Thoracic aorta (tissue), 2 donors: ENCODE results near the gene B4GALT5. TPM values are rescaled to one million over a fixed set of nuclear protein-coding genes. Genes with fewer than 3 reads are reported as not detected.
A peak's percentile ranks its signal among the peaks of the same experiment; 100 is the strongest.

Source experiments
- ATAC-seq: fragments of 150-250 bp; one replicate; pipeline ENCODE4 v1.8.0; 2017; ENCODE audit warnings: low read depth; ENCODE audit not compliant: insufficient number of reproducible peaks, low FRiP score
- DNase-seq: peaks from one replicate; pipeline ENCODE4 v3.0.0-alpha.2; 2020; ENCODE audit warnings: low spot score
- H3K27ac ChIP-seq, 2 donors: fragments of 200-600 bp; sonication (generic); 1 replicate in 1 of 2; 2 replicates in 1 of 2; pipeline ENCODE4 v1.5.1; 2016; ENCODE audit warnings: mild to moderate bottlenecking in 2 of 2, moderate library complexity in 2 of 2
- H3K27me3 ChIP-seq: fragments of 200-600 bp; sonication (generic); replicated peaks from 2 replicates; pipeline ENCODE4 v1.6.0; 2016; ENCODE audit warnings: mild to moderate bottlenecking; ENCODE audit not compliant: insufficient read depth
- H3K36me3 ChIP-seq: fragments of 200-600 bp; sonication (generic); one replicate; pipeline ENCODE4 v1.5.1; 2016
- H3K4me1 ChIP-seq, 2 donors: fragments of 200-600 bp; sonication (generic); 1 replicate in 1 of 2; 2 replicates in 1 of 2; pipeline versions ENCODE4 v1.5.1 to v1.6.0; 2016; ENCODE audit warnings: low read depth in 2 of 2, mild to moderate bottlenecking in 1 of 2; ENCODE audit not compliant: control insufficient read depth in 1 of 2
- H3K4me3 ChIP-seq: fragments of 200-600 bp; sonication (generic); 2 replicates; pipeline ENCODE4 v1.5.1; 2016; ENCODE audit warnings: mild to moderate bottlenecking
- H3K9me3 ChIP-seq: fragments of 200-600 bp; sonication (generic); 2 replicates; pipeline ENCODE4 v1.5.1; 2016
- total RNA-seq, 2 donors: library from RNA; depleted of rRNA; stranded (reverse); fragments of >200 nt; gene quantifications; one replicate each; pipeline versions ENCODE4 v1.1.0 to v1.2.3, GENCODE V29; 2016
- TF ChIP-seq, protein P1 (sequence below): fragments of 200-600 bp; sonication (generic); IDR thresholded peaks from one replicate; pipeline ENCODE4 v1.5.1; 2019; ENCODE audit warnings: antibody characterized with exemption

B4GALT5 gene
- total RNA-seq, 2 donors from 2014 or later = 15.7 to 45.3 TPM

DNA sequence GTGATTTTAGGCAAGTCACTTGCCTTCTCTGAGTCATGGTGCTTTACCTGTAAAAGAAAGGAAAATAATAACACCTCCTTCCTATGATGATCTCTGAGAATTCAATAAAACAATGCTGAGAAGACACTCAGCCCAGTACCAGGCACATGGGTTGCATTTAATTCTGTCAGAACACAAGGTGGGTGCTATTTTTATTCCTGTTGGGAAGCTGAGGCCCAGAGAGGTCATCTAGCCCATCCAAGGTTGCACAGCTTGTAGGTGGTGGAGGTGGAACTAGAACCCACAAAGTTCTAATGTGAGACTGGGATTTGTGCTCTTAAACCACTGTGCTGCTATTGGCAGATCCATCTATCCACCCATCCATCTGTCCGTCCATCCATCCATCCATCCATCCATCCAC, 106.1 kb downstream of the B4GALT5 start:
- Histone ChIP-seq H3K9me3 (no peaks in the 10 kb centered on the region), H3K36me3 (no peaks in the 10 kb centered on the region), H3K27ac (no peak overlapping the region), H3K27me3 (no peaks in the 10 kb centered on the region), H3K4me1 (peaks cover 20 to 57% of the 10 kb centered on the region in 2 donors), H3K4me3 (no peak overlapping the region)
- TF ChIP-seq, protein P1, sequence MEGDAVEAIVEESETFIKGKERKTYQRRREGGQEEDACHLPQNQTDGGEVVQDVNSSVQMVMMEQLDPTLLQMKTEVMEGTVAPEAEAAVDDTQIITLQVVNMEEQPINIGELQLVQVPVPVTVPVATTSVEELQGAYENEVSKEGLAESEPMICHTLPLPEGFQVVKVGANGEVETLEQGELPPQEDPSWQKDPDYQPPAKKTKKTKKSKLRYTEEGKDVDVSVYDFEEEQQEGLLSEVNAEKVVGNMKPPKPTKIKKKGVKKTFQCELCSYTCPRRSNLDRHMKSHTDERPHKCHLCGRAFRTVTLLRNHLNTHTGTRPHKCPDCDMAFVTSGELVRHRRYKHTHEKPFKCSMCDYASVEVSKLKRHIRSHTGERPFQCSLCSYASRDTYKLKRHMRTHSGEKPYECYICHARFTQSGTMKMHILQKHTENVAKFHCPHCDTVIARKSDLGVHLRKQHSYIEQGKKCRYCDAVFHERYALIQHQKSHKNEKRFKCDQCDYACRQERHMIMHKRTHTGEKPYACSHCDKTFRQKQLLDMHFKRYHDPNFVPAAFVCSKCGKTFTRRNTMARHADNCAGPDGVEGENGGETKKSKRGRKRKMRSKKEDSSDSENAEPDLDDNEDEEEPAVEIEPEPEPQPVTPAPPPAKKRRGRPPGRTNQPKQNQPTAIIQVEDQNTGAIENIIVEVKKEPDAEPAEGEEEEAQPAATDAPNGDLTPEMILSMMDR = no peak
- ATAC-seq (no peak), DNase-seq (no peak)

DNA sequence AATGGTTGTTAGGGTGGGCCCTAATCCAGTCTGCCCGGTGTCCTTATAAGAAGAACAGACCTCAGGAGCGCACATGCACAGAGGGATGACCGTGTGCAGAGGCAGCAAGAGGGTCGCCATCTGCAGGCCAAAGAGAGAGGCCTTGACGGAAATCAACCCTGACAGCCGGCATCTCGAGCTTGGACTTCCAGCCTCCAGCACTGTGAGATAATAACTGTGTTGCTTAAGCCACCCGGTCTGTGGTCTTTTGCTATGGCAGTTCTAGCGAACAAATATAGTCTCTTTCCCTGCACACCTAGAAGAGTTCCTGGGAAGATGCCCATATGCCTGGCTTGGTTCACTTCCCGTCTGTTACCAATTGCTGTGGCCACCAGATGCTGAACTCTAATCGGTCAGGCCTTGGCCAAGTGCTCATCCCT, 110.5 kb downstream of the B4GALT5 start:
- DNase-seq (no peak), ATAC-seq (no peak)
- H3K4me3 ChIP-seq = no peak overlapping the region
- TF ChIP-seq, protein P1 = no peak
- H3K4me1 ChIP-seq = peaks cover 13 to 39% of the 10 kb centered on the region in 2 donors
- no peaks in the 10 kb centered on the region for H3K9me3 ChIP-seq
- H3K36me3 ChIP-seq = no peaks in the 10 kb centered on the region
- H3K27me3 ChIP-seq = no peaks in the 10 kb centered on the region
- H3K27ac ChIP-seq = peak overlapping the region; percentile 62 to 68

DNA sequence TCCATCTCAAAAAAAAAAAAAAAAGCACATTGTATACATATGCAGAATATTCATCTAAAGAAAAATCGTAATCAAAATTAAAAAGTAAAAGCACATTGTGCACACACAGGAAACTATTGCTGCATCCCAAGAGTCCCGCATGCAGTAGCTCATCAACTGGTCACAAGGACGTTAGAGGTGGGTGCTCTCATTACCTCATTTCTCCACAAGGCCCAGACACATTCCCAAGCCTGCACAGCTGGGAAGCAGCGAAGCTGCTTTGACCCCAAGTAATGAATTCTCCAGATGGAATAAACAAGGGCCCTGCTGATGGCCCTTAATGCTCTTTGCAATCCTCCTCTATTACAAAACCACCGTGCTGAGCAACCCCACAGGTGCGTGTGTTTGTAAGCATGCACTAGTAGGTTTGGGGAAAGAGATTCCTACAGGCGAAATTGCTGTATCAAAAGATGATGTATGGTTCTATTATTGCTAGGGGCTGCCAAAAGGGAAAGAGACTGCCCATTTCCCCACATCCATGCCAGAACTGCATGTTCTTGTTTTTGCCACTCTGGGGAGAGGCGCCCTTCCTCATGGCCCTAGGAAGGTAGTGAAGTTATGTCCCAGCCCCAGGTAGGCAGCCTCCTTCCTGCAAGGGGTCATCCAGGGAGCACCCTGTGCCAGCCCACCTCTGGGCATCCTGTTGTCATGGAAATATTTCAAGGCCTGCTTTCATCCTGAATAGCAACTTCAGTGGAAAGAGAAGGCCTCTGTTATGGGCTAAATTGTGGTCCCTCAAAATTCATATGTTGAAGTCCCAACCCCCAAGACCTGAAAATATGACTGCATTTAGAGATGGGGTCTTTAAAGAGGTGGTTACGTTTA, 111.1 kb downstream of the B4GALT5 start:
- H3K36me3 ChIP-seq = no peaks in the 10 kb centered on the region
- no peak for DNase-seq
- TF ChIP-seq, protein P1 = no peak
- peak overlapping the region in 1 of 2 donors; percentile 62 for H3K27ac ChIP-seq
- no peak overlapping the region for H3K4me3 ChIP-seq
- no peaks in the 10 kb centered on the region for H3K27me3 ChIP-seq
- no peaks in the 10 kb centered on the region for H3K9me3 ChIP-seq
- ATAC-seq = no peak
- peaks cover 13 to 38% of the 10 kb centered on the region in 2 donors for H3K4me1 ChIP-seq

DNA sequence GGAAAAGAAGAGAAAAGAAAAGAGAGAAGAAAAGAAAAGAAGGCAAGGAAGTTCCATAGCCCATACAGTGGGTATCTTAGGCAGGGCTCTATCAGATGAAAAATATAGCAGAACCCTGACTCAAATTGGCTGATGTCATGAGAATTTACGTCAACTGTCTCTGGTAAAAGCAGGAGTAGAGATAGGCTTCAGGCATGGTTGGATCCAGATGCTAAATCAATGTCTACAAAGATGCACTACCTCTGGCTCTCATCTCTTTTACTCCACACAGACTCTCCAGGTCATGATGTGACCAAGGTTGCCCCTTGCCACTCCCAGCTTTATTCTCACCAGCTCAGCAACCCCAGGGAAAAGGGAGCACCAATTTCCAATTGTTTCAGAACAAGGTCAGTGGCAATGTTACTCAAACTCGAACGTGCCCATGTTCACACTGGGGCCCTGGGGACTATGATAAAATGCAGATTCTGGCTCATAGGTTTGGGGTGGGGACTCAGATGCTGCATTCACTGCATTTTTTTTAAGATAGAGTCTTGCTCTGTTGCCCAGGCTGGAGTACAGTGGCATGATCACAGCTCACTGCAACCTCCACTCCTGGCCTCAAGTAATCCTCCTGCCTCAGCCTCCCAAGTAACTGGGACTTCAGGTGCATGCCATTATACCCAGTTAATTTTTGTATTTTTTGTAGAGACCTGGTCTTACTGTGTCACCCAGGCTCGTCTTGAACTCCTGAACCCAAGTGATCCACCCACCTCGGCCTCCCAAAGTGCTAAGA, 112.3 kb downstream of the B4GALT5 start:
- ATAC-seq (no peak), DNase-seq (no peak)
- TF ChIP-seq, protein P1 = no peak
- H3K9me3 ChIP-seq = no peaks in the 10 kb centered on the region
- no peak overlapping the region for H3K27ac ChIP-seq
- H3K36me3 ChIP-seq = no peaks in the 10 kb centered on the region
- H3K27me3 ChIP-seq = no peaks in the 10 kb centered on the region
- H3K4me3 ChIP-seq = no peak overlapping the region
- H3K4me1 ChIP-seq = peaks cover 15 to 39% of the 10 kb centered on the region in 2 donors

DNA sequence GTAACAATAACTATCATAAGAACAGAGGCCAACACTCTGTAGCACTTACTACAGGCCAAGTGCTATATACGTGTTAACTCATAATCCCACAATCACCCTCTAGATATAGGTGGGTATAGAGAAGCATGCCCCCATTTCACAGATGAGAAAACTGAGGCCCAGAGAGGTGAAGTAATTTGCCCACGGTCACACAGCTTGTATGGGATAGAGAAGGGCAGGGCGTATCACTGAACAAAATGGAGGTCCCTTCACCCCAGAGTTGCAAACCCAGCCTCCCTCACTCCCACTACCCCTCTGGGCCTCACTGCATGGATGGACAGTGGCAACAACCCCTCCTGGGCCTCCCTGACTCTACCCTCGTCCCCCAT, 113.9 kb downstream of the B4GALT5 start:
- Histone ChIP-seq H3K4me3 (no peak overlapping the region), H3K36me3 (no peaks in the 10 kb centered on the region), H3K27me3 (no peaks in the 10 kb centered on the region), H3K4me1 (peaks cover 11 to 40% of the 10 kb centered on the region in 2 donors), H3K9me3 (no peaks in the 10 kb centered on the region), H3K27ac (peak overlapping the region in 1 of 2 donors; percentile 16)
- no peak for ATAC-seq
- TF ChIP-seq, protein P1 = no peak
- no peak for DNase-seq
